ENCODE results near the gene SOX15.
A peak's percentile ranks its signal among the peaks of the same experiment; 100 is the strongest.

The SOX15 gene

DNA sequence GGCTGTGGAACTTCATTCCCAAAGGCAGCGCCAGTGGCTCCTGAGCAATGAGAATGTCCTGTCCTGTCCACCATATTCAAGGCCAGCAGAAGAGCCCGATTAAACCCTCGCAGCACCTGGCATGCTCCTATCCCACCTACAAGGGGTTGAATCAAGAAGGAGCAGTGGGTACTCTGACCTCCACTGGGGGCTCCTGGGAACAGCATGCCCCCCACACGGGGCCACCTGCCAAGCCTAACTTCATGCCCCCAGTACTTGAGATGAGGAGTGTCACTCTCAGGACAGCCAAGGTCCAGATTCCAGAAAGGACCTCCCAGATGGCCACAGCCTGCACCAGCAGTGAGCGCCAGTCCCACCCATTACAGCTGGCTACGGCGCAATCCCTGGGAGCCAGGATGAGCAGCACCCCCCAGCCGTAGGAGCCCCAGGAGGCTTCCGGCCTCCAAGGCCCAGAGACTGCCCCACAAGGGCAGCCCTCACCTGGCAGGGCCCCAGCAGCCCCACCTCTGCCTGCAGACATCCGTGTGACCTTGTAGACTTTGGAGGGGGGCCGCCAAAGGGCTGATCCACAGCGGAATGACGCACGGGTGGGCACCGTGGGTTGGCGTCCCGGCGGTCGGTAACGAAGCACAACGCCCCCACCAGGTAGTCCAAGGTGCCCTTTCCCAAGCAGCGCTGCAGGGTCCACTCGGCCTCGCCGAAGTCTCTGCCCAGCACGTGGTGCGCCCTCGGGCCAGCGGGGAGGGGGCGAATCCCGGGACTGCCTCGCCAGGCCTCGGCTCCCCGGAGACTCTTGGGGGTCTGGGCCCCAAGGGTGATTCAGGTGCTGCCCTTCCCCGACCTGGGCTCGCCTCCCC, 7.3 kb downstream of the SOX15 start:
- H3K27me3 ChIP-seq (ENCODE audit: low read depth, low read length) = no peaks in the 10 kb centered on the region
- no peaks in the 10 kb centered on the region for H3K9me3 ChIP-seq (ENCODE audit: control insufficient read depth in 1 of 2, low read length in 2 of 2)
- peak overlapping the region; percentile 98 for H3K27ac ChIP-seq (ENCODE audit: low read length)
- H3K4me1 ChIP-seq (ENCODE audit: control insufficient read depth in 1 of 2, insufficient read depth in 2 of 2, low read length in 2 of 2) = peaks cover 11 to 61% of the 10 kb centered on the region in 2 donors
- peaks cover 15 to 23% of the 10 kb centered on the region in 2 donors for H3K36me3 ChIP-seq (ENCODE audit: control insufficient read depth in 1 of 2, insufficient read depth in 2 of 2, low read length in 2 of 2)
- H3K4me3 ChIP-seq (ENCODE audit: low read depth in 1 of 2, low read length in 2 of 2) = peak overlapping the region; percentile 74 to 90

DNA sequence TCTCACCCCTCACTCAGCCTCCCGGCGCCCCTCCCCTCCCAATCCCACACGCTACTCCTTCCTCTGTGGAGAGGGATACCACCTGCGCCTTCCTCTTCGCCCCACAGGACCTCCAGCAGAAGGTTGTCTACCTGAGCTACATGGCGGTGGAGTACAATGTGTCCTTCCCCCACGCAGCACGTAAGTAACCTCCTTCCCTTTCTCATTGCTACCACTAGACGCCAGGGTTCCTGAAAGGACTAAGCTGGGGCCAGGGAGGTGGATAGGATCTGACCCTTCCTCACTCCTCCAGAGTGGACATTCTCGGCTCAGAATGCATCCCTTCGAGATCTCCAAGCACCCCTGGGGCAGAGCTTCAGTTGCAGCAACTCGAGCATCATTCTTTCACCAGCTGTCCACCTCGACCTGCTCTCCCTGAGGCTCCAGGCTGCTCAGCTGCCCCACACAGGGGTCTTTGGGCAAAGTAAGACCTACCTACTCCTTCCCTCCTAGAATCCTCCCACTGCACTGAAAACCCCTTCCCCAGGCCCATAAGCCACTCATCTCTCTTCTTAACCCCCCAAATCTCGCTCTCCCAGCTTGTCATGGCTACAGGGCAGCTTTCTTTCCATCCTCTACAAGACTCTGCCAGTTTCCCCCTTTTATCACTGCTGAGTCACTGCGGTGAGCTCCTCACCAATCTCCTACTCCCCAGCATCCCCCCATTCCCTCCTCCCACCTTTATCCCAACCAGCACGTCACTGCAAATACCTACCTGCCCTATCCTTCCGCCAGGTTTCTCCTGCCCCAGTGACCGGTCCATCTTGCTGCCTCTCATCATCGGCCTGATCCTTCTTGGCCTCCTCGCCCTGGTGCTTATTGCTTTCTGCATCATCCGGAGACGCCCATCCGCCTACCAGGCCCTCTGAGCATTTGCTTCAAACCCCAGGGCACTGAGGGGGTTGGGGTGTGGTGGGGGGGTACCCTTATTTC, 9.0 kb downstream of the SOX15 start:
- H3K4me3 ChIP-seq (ENCODE audit: low read depth in 1 of 2, low read length in 2 of 2) = peak overlapping the region; percentile 49 to 67
- peak overlapping the region; percentile 95 for H3K27ac ChIP-seq (ENCODE audit: low read length)
- H3K27me3 ChIP-seq (ENCODE audit: low read depth, low read length) = no peaks in the 10 kb centered on the region
- no peaks in the 10 kb centered on the region for H3K9me3 ChIP-seq (ENCODE audit: control insufficient read depth in 1 of 2, low read length in 2 of 2)
- H3K4me1 ChIP-seq (ENCODE audit: control insufficient read depth in 1 of 2, insufficient read depth in 2 of 2, low read length in 2 of 2) = peaks cover 11 to 65% of the 10 kb centered on the region in 2 donors
- H3K36me3 ChIP-seq (ENCODE audit: control insufficient read depth in 1 of 2, insufficient read depth in 2 of 2, low read length in 2 of 2) = peaks cover 23 to 34% of the 10 kb centered on the region in 2 donors

DNA sequence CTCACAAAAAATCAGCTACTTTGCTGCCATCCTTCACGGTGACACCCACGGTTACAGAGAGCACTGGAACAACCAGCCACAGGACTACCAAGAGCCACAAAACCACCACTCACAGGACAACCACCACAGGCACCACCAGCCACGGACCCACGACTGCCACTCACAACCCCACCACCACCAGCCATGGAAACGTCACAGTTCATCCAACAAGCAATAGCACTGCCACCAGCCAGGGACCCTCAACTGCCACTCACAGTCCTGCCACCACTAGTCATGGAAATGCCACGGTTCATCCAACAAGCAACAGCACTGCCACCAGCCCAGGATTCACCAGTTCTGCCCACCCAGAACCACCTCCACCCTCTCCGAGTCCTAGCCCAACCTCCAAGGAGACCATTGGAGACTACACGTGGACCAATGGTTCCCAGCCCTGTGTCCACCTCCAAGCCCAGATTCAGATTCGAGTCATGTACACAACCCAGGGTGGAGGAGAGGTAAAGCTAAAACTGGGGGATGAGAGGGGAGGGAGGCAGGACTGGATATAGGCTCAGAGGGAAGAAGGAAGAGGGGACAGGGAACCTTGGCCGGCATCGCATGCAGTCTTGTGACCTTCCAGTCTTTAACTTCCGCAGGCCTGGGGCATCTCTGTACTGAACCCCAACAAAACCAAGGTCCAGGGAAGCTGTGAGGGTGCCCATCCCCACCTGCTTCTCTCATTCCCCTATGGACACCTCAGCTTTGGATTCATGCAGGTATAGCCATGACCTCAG, 9.9 kb downstream of the SOX15 start:
- peak overlapping the region; percentile 95 for H3K27ac ChIP-seq (ENCODE audit: low read length)
- H3K4me3 ChIP-seq (ENCODE audit: low read depth in 1 of 2, low read length in 2 of 2) = peak overlapping the region; percentile 49 to 67
- H3K9me3 ChIP-seq (ENCODE audit: control insufficient read depth in 1 of 2, low read length in 2 of 2) = no peaks in the 10 kb centered on the region
- no peaks in the 10 kb centered on the region for H3K27me3 ChIP-seq (ENCODE audit: low read depth, low read length)
- peaks cover 30 to 42% of the 10 kb centered on the region in 2 donors for H3K36me3 ChIP-seq (ENCODE audit: control insufficient read depth in 1 of 2, insufficient read depth in 2 of 2, low read length in 2 of 2)
- peaks cover 12 to 68% of the 10 kb centered on the region in 2 donors for H3K4me1 ChIP-seq (ENCODE audit: control insufficient read depth in 1 of 2, insufficient read depth in 2 of 2, low read length in 2 of 2)

- Histone ChIP-seq H3K36me3 (ENCODE audit: control insufficient read depth in 1 of 2, insufficient read depth in 2 of 2, low read length in 2 of 2) (peaks cover 38 to 50% of the 10 kb centered on the region in 2 donors), H3K4me3 (ENCODE audit: low read depth in 1 of 2, low read length in 2 of 2) (peak within 1 kb of the TSS; percentile 49 to 67), H3K27ac (ENCODE audit: low read length) (peak within 1 kb of the TSS; percentile 95), H3K27me3 (ENCODE audit: low read depth, low read length) (no peaks in the 10 kb centered on the region), H3K4me1 (ENCODE audit: control insufficient read depth in 1 of 2, insufficient read depth in 2 of 2, low read length in 2 of 2) (peaks cover 20 to 68% of the 10 kb centered on the region in 2 donors), H3K9me3 (ENCODE audit: control insufficient read depth in 1 of 2, low read length in 2 of 2) (no peaks in the 10 kb centered on the region)
These were observed 10.7 kb downstream of the SOX15 start, which contains the start of gene CD68 for GRCh38 chr17:7579001-7579833. CD68 (plus strand) TSS chr17:7579638; CDS start chr17:7579678, 40 bp downstream.

DNA sequence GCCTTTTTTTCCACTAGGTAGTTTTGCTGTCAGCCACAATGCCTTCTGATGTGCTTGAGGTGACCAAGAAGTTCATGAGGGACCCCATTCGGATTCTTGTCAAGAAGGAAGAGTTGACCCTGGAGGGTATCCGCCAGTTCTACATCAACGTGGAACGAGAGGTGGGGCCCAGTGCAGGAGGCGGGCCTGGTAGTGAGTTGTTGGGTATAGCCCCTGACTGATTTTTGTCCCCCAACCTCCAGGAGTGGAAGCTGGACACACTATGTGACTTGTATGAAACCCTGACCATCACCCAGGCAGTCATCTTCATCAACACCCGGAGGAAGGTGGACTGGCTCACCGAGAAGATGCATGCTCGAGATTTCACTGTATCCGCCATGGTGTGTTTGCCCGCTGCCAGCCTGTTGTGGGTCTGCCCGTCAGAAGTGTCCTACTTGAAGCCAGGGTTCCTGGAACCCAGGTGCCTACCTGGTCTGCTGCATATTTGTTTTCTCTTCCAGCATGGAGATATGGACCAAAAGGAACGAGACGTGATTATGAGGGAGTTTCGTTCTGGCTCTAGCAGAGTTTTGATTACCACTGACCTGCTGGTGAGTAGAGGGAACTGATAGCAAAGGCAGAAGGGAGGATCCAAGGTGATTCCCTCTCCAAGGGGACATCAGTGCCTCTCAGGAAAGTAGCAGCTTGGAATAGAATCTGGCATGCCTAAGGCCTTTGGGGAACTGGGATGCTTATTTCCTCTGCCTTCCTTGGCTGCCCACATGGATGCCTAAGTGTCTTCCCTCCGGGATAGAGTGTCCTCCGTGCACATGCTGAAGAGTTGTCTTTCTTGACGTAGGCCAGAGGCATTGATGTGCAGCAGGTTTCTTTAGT, 12.3 kb downstream of the SOX15 start:
- H3K36me3 ChIP-seq (ENCODE audit: control insufficient read depth in 1 of 2, insufficient read depth in 2 of 2, low read length in 2 of 2) = peaks cover 41 to 56% of the 10 kb centered on the region in 2 donors
- H3K9me3 ChIP-seq (ENCODE audit: control insufficient read depth in 1 of 2, low read length in 2 of 2) = no peaks in the 10 kb centered on the region
- H3K27me3 ChIP-seq (ENCODE audit: low read depth, low read length) = no peaks in the 10 kb centered on the region
- no peak overlapping the region for H3K27ac ChIP-seq (ENCODE audit: low read length)
- H3K4me3 ChIP-seq (ENCODE audit: low read depth in 1 of 2, low read length in 2 of 2) = no peak overlapping the region
- H3K4me1 ChIP-seq (ENCODE audit: control insufficient read depth in 1 of 2, insufficient read depth in 2 of 2, low read length in 2 of 2) = peaks cover 22 to 64% of the 10 kb centered on the region in 2 donors

GRCh38 chr17:7576432-7576937, 13.4 kb downstream of the SOX15 start:
- Histone ChIP-seq H3K27ac (ENCODE audit: low read length) (no peak overlapping the region), H3K9me3 (ENCODE audit: control insufficient read depth in 1 of 2, low read length in 2 of 2) (no peaks in the 10 kb centered on the region), H3K27me3 (ENCODE audit: low read depth, low read length) (no peaks in the 10 kb centered on the region), H3K4me3 (ENCODE audit: low read depth in 1 of 2, low read length in 2 of 2) (no peak overlapping the region), H3K36me3 (ENCODE audit: control insufficient read depth in 1 of 2, insufficient read depth in 2 of 2, low read length in 2 of 2) (peaks cover 41 to 57% of the 10 kb centered on the region in 2 donors), H3K4me1 (ENCODE audit: control insufficient read depth in 1 of 2, insufficient read depth in 2 of 2, low read length in 2 of 2) (peaks cover 19 to 58% of the 10 kb centered on the region in 2 donors)

GRCh38 chr17:7575959-7576358, 13.9 kb downstream of the SOX15 start:
- Histone ChIP-seq H3K27me3 (ENCODE audit: low read depth, low read length) (no peaks in the 10 kb centered on the region), H3K4me1 (ENCODE audit: control insufficient read depth in 1 of 2, insufficient read depth in 2 of 2, low read length in 2 of 2) (peaks cover 19 to 53% of the 10 kb centered on the region in 2 donors), H3K9me3 (ENCODE audit: control insufficient read depth in 1 of 2, low read length in 2 of 2) (no peaks in the 10 kb centered on the region), H3K36me3 (ENCODE audit: control insufficient read depth in 1 of 2, insufficient read depth in 2 of 2, low read length in 2 of 2) (peaks cover 44 to 62% of the 10 kb centered on the region in 2 donors), H3K4me3 (ENCODE audit: low read depth in 1 of 2, low read length in 2 of 2) (no peak overlapping the region), H3K27ac (ENCODE audit: low read length) (no peak overlapping the region)

GRCh38 chr17:7575481-7575883, 14.4 kb downstream of the SOX15 start:
- H3K4me1 ChIP-seq (ENCODE audit: control insufficient read depth in 1 of 2, insufficient read depth in 2 of 2, low read length in 2 of 2) = peaks cover 19 to 48% of the 10 kb centered on the region in 2 donors
- peak overlapping the region in 1 of 2 donors; percentile 86 for H3K4me3 ChIP-seq (ENCODE audit: low read depth in 1 of 2, low read length in 2 of 2)
- peak overlapping the region; percentile 7 for H3K27ac ChIP-seq (ENCODE audit: low read length)
- peaks cover 48 to 67% of the 10 kb centered on the region in 2 donors for H3K36me3 ChIP-seq (ENCODE audit: control insufficient read depth in 1 of 2, insufficient read depth in 2 of 2, low read length in 2 of 2)
- H3K9me3 ChIP-seq (ENCODE audit: control insufficient read depth in 1 of 2, low read length in 2 of 2) = no peaks in the 10 kb centered on the region
- no peaks in the 10 kb centered on the region for H3K27me3 ChIP-seq (ENCODE audit: low read depth, low read length)

DNA sequence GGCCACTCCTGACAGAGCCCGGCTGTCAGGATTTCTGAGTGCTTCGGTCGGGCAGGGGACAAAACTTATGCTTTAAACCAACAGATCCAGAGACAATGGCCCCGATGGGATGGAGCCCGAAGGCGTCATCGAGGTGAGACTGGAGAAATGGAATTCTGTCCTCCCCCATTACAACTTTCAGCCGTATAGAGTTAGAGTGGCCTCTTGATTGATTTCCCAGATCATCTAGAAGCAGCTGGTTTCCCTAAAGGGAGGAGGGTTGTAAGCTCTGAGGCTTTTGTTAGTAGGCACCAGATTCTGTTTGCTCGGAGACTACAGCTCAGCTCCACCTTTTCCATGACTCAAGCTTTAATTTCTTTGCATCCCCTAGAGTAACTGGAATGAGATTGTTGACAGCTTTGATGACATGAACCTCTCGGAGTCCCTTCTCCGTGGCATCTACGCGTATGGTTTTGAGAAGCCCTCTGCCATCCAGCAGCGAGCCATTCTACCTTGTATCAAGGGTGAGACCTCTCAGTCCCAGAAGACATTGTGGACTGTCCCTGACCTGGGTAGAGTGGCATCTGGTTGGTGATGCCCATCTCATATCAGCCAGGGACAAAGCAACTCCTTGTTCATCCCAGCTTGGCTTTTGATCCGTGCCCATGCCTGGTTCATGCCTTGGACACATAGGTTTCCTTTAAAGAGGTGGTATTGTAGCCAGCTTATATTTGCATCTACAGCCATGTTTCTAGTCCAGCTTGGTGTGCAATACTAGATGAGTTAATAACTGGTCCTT, 15.5 kb downstream of the SOX15 start:
- H3K4me1 ChIP-seq (ENCODE audit: control insufficient read depth in 1 of 2, insufficient read depth in 2 of 2, low read length in 2 of 2) = peaks cover 19 to 40% of the 10 kb centered on the region in 2 donors
- peak overlapping the region; percentile 74 to 86 for H3K4me3 ChIP-seq (ENCODE audit: low read depth in 1 of 2, low read length in 2 of 2)
- H3K36me3 ChIP-seq (ENCODE audit: control insufficient read depth in 1 of 2, insufficient read depth in 2 of 2, low read length in 2 of 2) = peaks cover 60 to 75% of the 10 kb centered on the region in 2 donors
- peak overlapping the region; percentile 95 for H3K27ac ChIP-seq (ENCODE audit: low read length)
- no peaks in the 10 kb centered on the region for H3K27me3 ChIP-seq (ENCODE audit: low read depth, low read length)
- H3K9me3 ChIP-seq (ENCODE audit: control insufficient read depth in 1 of 2, low read length in 2 of 2) = no peaks in the 10 kb centered on the region

Measured in muscle layer of duodenum (tissue), 2 donors.